Panc1 (cell line): Measurements from ENCODE around the gene PARM1. TPM values are rescaled to one million over a fixed set of nuclear protein-coding genes. Genes with fewer than 3 reads are reported as not detected.

Experiments used
- ATAC-seq: fragments of 200-7000 bp; cut with Tn5 transposase; 2 replicates; pipeline ENCODE4 v1.9.1; 2020; ENCODE audit warnings: mild to moderate bottlenecking, moderate library complexity
- BruUV-seq: library from RNA; stranded (reverse); fragments of 400-500 nt; replicated peaks from 2 replicates; lab custom pipeline; 2021; lab: Mats Ljungman, UMichigan
- CTCF ChIA-PET: fragments of 300-600 bp; sonication (Branson Sonifier 250); formaldehyde crosslinking; loops from one replicate; lab custom pipeline; 2022; ENCODE audit warnings: antibody characterized with exemption; lab: Charles Lee
- POLR2A ChIA-PET: fragments of 300-600 bp; sonication (Branson Sonifier 250); formaldehyde crosslinking; loops from one replicate; lab custom pipeline; 2022; ENCODE audit warnings: antibody characterized with exemption; lab: Charles Lee
- DNase-seq: peaks from one replicate; pipeline ENCODE4 v3.0.0-alpha.2; 2010; ENCODE audit warnings: low read depth, low spot score
- H3K27ac ChIP-seq: 2 replicates; pipeline ENCODE4 v1.5.1; 2011; ENCODE audit warnings: mild to moderate bottlenecking, low read length, inconsistent platforms
- H3K27me3 ChIP-seq: fragments of 200-500 bp; sonication (Bioruptor generic); 2 replicates; pipeline ENCODE4 v1.6.0; 2014; ENCODE audit warnings: low read length, inconsistent platforms; ENCODE audit not compliant: control insufficient read depth, insufficient read depth
- H3K36me3 ChIP-seq: fragments of 200-500 bp; sonication (Bioruptor generic); 2 replicates; pipeline ENCODE4 v1.5.1; 2014; ENCODE audit warnings: inconsistent platforms, mild to moderate bottlenecking, low read length, moderate library complexity; ENCODE audit not compliant: control insufficient read depth, insufficient read depth
- H3K4me1 ChIP-seq: 2 replicates; pipeline ENCODE4 v1.5.1; 2011; ENCODE audit warnings: inconsistent platforms, mild to moderate bottlenecking, low read length, moderate library complexity; ENCODE audit not compliant: control insufficient read depth, insufficient read depth
- H3K4me3 ChIP-seq, 2 experiments: 2 replicates each; pipeline ENCODE4 v1.5.1; 2011 to 2012; ENCODE audit warnings: low read depth in 2 of 2, low read length in 2 of 2, mild to moderate bottlenecking in 2 of 2, inconsistent platforms in 1 of 2, moderate library complexity in 1 of 2
- H3K9me3 ChIP-seq: fragments of 200-500 bp; sonication (Bioruptor generic); 2 replicates; pipeline ENCODE4 v1.5.1; 2014; ENCODE audit warnings: low read depth, mild to moderate bottlenecking, inconsistent platforms, low read length, moderate library complexity; ENCODE audit not compliant: control insufficient read depth, insufficient read depth
- POLR2AphosphoS5 ChIP-seq: IDR thresholded peaks from 2 replicates; pipeline ENCODE4 v1.6.1; 2012; ENCODE audit warnings: mild to moderate bottlenecking, low read depth, low read length, moderate library complexity
- REST ChIP-seq, 2 experiments: IDR thresholded peaks; 2 replicates each; pipeline ENCODE4 v1.6.1; 2011 to 2012; ENCODE audit warnings: low read depth in 2 of 2, control low read depth in 1 of 2, low read length in 1 of 2, mild to moderate bottlenecking in 1 of 2, moderate library complexity in 1 of 2; ENCODE audit not compliant: insufficient read depth in 1 of 2
- SIN3A ChIP-seq: IDR thresholded peaks from 2 replicates; pipeline ENCODE4 v1.6.1; 2012; ENCODE audit warnings: low read depth, mild to moderate bottlenecking, low read length, moderate library complexity, borderline replicate concordance; ENCODE audit not compliant: insufficient read depth
- TCF7L2 ChIP-seq: IDR thresholded peaks from 2 replicates; pipeline ENCODE4 v1.6.1; 2011; ENCODE audit warnings: mild to moderate bottlenecking, low read depth, low read length, inconsistent platforms
- in situ Hi-C: cut with HindIII; loops from 2 replicates; pipeline ENCODE4 v1.10.0; 2016; ENCODE audit warnings: low sequenced_read_pairs, low pct_unique_long_range_greater_than_20kb
- intact Hi-C: fragments of 100-400 bp; cut with micrococcal nuclease; formaldehyde crosslinking; loops from one replicate; pipeline ENCODE4 v1.10.0; 2022; ENCODE audit not compliant: unreplicated experiment
- total RNA-seq: library from RNA; stranded (reverse); gene quantifications from one replicate; pipeline ENCODE4 v1.2.1, GENCODE V29; 2021; ENCODE audit not compliant: unreplicated experiment
- TF ChIP-seq, protein P1 (sequence below): fragments of 450-650 bp; IDR thresholded peaks from 2 replicates; pipeline ENCODE4 v1.5.1; 2017; ENCODE audit warnings: mild to moderate bottlenecking

The PARM1 gene
- total RNA-seq, 1 experiment from 2014 or later: 0.21 TPM

- H3K9me3 ChIP-seq: no peaks in the 10 kb centered on the region
- no TSS peak for BruUV-seq
- DNase-seq (no peak), ATAC-seq (no peak)
- no peaks in the 10 kb centered on the region for H3K27me3 ChIP-seq
- H3K4me3 ChIP-seq: no peak overlapping the region
- ChIA-PET POLR2A (no interaction called here), CTCF (no interaction called here)
- no peak overlapping the region for H3K27ac ChIP-seq
- in situ Hi-C loops (no loop called here), intact Hi-C loops (no loop called here)
- H3K36me3 ChIP-seq: no peaks in the 10 kb centered on the region
- TF ChIP-seq POLR2AphosphoS5 (no peak), SIN3A (no peak), TCF7L2 (no peak)
- TF ChIP-seq, protein P1, sequence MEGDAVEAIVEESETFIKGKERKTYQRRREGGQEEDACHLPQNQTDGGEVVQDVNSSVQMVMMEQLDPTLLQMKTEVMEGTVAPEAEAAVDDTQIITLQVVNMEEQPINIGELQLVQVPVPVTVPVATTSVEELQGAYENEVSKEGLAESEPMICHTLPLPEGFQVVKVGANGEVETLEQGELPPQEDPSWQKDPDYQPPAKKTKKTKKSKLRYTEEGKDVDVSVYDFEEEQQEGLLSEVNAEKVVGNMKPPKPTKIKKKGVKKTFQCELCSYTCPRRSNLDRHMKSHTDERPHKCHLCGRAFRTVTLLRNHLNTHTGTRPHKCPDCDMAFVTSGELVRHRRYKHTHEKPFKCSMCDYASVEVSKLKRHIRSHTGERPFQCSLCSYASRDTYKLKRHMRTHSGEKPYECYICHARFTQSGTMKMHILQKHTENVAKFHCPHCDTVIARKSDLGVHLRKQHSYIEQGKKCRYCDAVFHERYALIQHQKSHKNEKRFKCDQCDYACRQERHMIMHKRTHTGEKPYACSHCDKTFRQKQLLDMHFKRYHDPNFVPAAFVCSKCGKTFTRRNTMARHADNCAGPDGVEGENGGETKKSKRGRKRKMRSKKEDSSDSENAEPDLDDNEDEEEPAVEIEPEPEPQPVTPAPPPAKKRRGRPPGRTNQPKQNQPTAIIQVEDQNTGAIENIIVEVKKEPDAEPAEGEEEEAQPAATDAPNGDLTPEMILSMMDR: no peak
- no peaks in the 10 kb centered on the region for H3K4me1 ChIP-seq
These were observed 43.2 kb downstream of the PARM1 start for GRCh38 chr4:74975848-74976824.

- Histone ChIP-seq H3K4me3 (no peak overlapping the region), H3K27me3 (no peaks in the 10 kb centered on the region), H3K9me3 (no peaks in the 10 kb centered on the region), H3K36me3 (no peaks in the 10 kb centered on the region), H3K27ac (no peak overlapping the region), H3K4me1 (no peaks in the 10 kb centered on the region)
- BruUV-seq: no TSS peak
- POLR2A ChIA-PET: no interaction called here
- TF ChIP-seq, protein P1: no peak
- TF ChIP-seq REST (IDR thresholded peaks at IDR 0.05; ENCODE audit: insufficient read depth in 1 of 2, low read depth in 2 of 2, low read length in 1 of 2) (no peak), SIN3A (no peak), POLR2AphosphoS5 (no peak), TCF7L2 (no peak)
- intact Hi-C loops (no loop called here), in situ Hi-C loops (no loop called here)
- ATAC-seq: no peak
- DNase-seq: no peak
- CTCF ChIA-PET: no interaction called here
These were observed 49.8 kb downstream of the PARM1 start for GRCh38 chr4:74982546-74983252.
